GM18526 (cell line): ENCODE data around the gene NRXN2.

Experiments used
- POLR2A ChIP-seq: IDR thresholded peaks from 3 replicates; pipeline ENCODE4 v1.6.1; 2011; ENCODE audit not compliant: insufficient read length; ENCODE audit errors: extremely low read depth

Gene NRXN2

GRCh38 chr11:64558065-64558745 is 164.8 kb downstream of the NRXN2 start:
- no peak for TF ChIP-seq POLR2A

GRCh38 chr11:64556721-64557250 is 166.2 kb downstream of the NRXN2 start:
- no peak for TF ChIP-seq POLR2A
